ENCODE results near the gene COG5. TPM values are rescaled to one million over a fixed set of nuclear protein-coding genes. Genes with fewer than 3 reads are reported as not detected.

The COG5 gene
- total RNA-seq, 1 experiment from 2014 or later, result 20.2 TPM

GRCh38 chr7:107386548-107387102 lies 177.1 kb downstream of the COG5 start:
- no peak overlapping the region for H2AK5ac ChIP-seq (ENCODE audit: insufficient read length, low read length)
- Mint-ChIP-seq H3K4me3 (no peak overlapping the region), H3K9me3 (peaks cover 6 to 10% of the 10 kb centered on the region in 2 experiments), H3K27me3 (ENCODE audit: low read depth) (no peaks in the 10 kb centered on the region), H3K27ac (peak overlapping the region in 2 of 3 experiments; percentile 12 to 96; a peak in 2 of 7 replicates), H3K4me1 (peaks cover 46 to 56% of the 10 kb centered on the region in 2 experiments), H3K36me3 (ENCODE audit: insufficient read depth in 1 of 3, low read depth in 3 of 3) (peaks cover 4 to 7% (median 6%) of the 10 kb centered on the region in 3 experiments; a peak in 5 of 7 replicates)
- H3K23ac ChIP-seq (ENCODE audit: insufficient read length, low read depth, low read length), result no peak overlapping the region
- no CpG with 5 or more reads among the region's 4 CpGs for WGBS (ENCODE audit: extremely low coverage, insufficient read length, low lambda C conversion rate)
- no peaks in the 10 kb centered on the region for H3K23me2 ChIP-seq (ENCODE audit: insufficient read length, low read depth, low read length, poor library complexity, severe bottlenecking)
- no peak overlapping the region for H3K9ac ChIP-seq (ENCODE audit: extremely low read depth, insufficient read length, low read length)
- no peaks in the 10 kb centered on the region for H4K20me1 ChIP-seq (ENCODE audit: control insufficient read depth, insufficient read depth, insufficient read length)
- H3K79me1 ChIP-seq (ENCODE audit: insufficient read depth, low read depth, low read length, poor library complexity, severe bottlenecking), result no peaks in the 10 kb centered on the region
- no peak overlapping the region for H4K5ac ChIP-seq (ENCODE audit: insufficient read length, low read depth, low read length)
- H3K9me3 ChIP-seq (ENCODE audit: control insufficient read depth, low read depth, low read length), result no peaks in the 10 kb centered on the region
- no peak overlapping the region for H3K27ac ChIP-seq (ENCODE audit: insufficient read length, low read depth, low read length)
- TF ChIP-seq CTCF (conservative IDR thresholded peaks at IDR 0.05), result no peak
- no peak overlapping the region for H4K8ac ChIP-seq (replicated peaks; ENCODE audit: insufficient read length, low read depth, low read length)
- H2BK15ac ChIP-seq (ENCODE audit: low read depth, low read length), result no peak overlapping the region
- H3K4ac ChIP-seq (ENCODE audit: low read depth, low read length), result no peak overlapping the region
- H4K91ac ChIP-seq (ENCODE audit: insufficient read length, low read depth, low read length), result no peak overlapping the region
- no peak for DNase-seq
- H3K4me1 ChIP-seq (ENCODE audit: insufficient read depth, low read length), result peaks cover 2% of the 10 kb centered on the region; the same call in 1 of the 2 replicates
- no peaks in the 10 kb centered on the region for H3K79me2 ChIP-seq (ENCODE audit: insufficient read depth, low read length)
- H3K18ac ChIP-seq (ENCODE audit: insufficient read length, low read depth, low read length), result no peak overlapping the region
- H3T11ph ChIP-seq (ENCODE audit: low read length), result no peak overlapping the region
- H2BK120ac ChIP-seq (ENCODE audit: low read depth, low read length, poor library complexity, severe bottlenecking), result no peak overlapping the region
- H3K56ac ChIP-seq (ENCODE audit: insufficient read length, low read depth, low read length), result no peak overlapping the region
- no peak overlapping the region for H3K4me2 ChIP-seq (ENCODE audit: insufficient read depth, insufficient read length, low read length)
- H3K14ac ChIP-seq (ENCODE audit: insufficient read depth, low read length), result no peak overlapping the region
- H2BK12ac ChIP-seq (ENCODE audit: insufficient read length, low read depth, low read length), result no peak overlapping the region
- no peak overlapping the region for H2BK20ac ChIP-seq (ENCODE audit: low read depth, low read length, poor library complexity, severe bottlenecking)
- no peak overlapping the region for H2AFZ ChIP-seq (ENCODE audit: low read length)
- no peak overlapping the region for H2BK5ac ChIP-seq (ENCODE audit: insufficient read length, low read length)
- no peaks in the 10 kb centered on the region for H3K27me3 ChIP-seq (ENCODE audit: insufficient read depth, low read length)

Data from H9 (cell line).